ENCODE measurements around the gene PRSS27. TPM values are rescaled to one million over a fixed set of nuclear protein-coding genes. Genes with fewer than 3 reads are reported as not detected.

Gene PRSS27
- total RNA-seq, 2 donors from 2014 or later, result 0.51 TPM; not detected in 1

DNA sequence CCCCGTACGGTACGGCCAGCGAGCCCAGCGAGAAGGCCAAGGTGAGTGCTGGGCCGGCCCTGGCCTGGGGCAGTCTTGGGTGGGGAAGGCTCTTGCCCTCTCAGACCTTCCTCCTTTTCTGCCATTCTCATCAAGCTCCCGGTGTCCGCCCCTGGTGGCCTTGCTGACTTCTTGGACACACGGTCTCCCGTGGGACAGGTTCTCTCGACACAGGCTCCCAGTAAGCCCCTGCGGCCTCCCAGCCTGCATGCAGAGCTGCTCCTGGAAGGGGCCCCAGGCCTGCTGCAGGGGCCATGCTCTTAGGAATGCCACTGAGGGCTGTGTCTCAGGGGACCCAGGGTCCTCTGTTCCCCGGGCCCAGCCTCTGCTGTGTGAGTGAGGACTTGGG lies 17.6 kb downstream of the PRSS27 start:
- no peaks in the 10 kb centered on the region for H3K9me3 ChIP-seq
- no peak for DNase-seq (ENCODE audit: low spot score)
- H3K27ac ChIP-seq, result no peak overlapping the region
- H3K27me3 ChIP-seq, result no peaks in the 10 kb centered on the region
- H3K4me3 ChIP-seq, result no peak overlapping the region
- H3K36me3 ChIP-seq, result peaks cover 77% of the 10 kb centered on the region
- peaks cover 0 to 14% of the 10 kb centered on the region in 2 donors for H3K4me1 ChIP-seq
- TF ChIP-seq, protein P1, sequence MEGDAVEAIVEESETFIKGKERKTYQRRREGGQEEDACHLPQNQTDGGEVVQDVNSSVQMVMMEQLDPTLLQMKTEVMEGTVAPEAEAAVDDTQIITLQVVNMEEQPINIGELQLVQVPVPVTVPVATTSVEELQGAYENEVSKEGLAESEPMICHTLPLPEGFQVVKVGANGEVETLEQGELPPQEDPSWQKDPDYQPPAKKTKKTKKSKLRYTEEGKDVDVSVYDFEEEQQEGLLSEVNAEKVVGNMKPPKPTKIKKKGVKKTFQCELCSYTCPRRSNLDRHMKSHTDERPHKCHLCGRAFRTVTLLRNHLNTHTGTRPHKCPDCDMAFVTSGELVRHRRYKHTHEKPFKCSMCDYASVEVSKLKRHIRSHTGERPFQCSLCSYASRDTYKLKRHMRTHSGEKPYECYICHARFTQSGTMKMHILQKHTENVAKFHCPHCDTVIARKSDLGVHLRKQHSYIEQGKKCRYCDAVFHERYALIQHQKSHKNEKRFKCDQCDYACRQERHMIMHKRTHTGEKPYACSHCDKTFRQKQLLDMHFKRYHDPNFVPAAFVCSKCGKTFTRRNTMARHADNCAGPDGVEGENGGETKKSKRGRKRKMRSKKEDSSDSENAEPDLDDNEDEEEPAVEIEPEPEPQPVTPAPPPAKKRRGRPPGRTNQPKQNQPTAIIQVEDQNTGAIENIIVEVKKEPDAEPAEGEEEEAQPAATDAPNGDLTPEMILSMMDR (IDR thresholded peaks at IDR 0.05), result no peak

DNA sequence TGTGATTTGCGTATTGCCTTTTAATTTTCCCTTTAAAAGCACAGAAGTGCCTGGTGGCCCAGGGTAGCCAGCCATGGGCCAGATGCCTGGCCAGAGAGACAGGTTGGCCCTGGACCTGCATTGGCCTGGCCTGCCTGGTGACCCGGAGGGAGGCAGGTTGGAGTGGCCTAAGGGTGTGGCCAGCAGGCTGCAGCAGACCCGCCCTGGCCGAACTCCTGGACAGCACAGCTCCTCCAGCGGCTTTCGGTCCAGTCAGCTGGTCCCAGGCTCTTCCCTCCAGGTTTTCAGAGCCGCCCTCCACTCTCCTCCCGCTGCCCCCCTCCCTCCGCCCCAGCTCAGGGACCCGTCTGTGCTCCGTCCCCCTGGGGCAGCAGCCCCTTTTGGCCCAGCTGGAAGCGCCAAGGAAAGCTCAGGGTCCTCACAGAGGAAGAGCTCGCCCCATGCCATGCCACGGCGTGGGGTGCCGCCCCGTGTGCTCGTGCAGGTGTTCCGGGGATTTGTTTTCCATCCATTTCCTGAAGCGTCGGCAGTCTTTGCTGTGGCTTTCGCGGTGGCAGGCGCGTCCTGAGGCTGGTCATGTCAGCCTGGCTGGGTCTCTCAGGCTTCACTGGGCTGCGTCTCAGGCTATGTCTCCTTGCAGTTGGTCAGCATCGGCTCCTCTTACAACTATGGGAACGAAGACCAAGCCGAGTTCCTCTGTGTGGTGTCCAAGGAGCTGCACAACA lies 18.1 kb downstream of the PRSS27 start:
- peaks cover 77% of the 10 kb centered on the region for H3K36me3 ChIP-seq

DNA sequence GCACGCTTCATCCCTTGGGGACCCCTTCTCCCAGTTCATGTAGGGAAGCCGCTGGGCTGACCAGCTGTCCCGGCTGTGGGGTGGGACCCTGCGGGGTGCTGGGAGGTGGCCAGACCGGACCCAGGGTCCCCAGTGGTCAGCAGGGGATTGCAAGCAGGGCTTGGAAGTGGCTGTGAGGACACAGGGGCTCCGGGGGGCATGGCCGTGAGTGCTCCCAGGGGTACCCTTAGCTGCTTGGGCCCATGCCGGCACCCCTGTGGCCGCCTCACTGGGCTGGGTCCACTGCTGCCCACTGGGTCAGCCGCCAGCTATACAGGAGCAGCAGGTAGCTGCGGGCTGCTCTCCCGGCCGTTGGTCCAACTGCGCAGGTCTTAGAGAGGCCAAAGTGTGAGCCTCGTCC lies 18.8 kb downstream of the PRSS27 start:
- Histone ChIP-seq H3K4me3 (no peak overlapping the region), H3K27me3 (no peaks in the 10 kb centered on the region), H3K36me3 (peaks cover 80% of the 10 kb centered on the region), H3K9me3 (no peaks in the 10 kb centered on the region), H3K4me1 (peaks cover 0 to 14% of the 10 kb centered on the region in 2 donors), H3K27ac (no peak overlapping the region)
- DNase-seq (ENCODE audit: low spot score), result no peak
- TF ChIP-seq, protein P1 (IDR thresholded peaks at IDR 0.05), result no peak

More for the DNA sequence above, 18.1 kb downstream of the PRSS27 start:
- Histone ChIP-seq H3K4me3 (no peak overlapping the region), H3K4me1 (peaks cover 0 to 14% of the 10 kb centered on the region in 2 donors), H3K9me3 (no peaks in the 10 kb centered on the region), H3K27me3 (no peaks in the 10 kb centered on the region), H3K27ac (no peak overlapping the region)
- TF ChIP-seq, protein P1 (IDR thresholded peaks at IDR 0.05), result no peak
- no peak for DNase-seq (ENCODE audit: low spot score)

DNA sequence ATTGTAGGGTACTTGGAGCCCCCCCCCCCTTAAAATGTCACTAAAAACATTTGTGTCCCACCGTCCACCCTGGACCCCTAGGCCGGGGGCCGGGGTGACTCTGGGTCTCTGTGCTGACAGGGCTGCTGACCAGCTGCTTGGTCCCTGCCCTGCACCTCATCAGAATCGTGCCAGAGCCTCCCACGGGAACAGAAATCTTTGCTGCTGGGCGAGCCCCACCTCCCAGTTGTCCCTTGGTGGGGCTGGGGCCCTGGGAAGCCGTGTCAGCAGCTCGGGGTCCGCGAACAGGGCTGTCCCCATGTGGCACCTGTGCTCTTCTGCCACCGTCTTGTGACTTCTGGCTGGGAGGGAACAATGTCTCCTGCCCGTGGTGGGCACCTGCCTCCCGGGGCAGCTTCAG lies 19.2 kb downstream of the PRSS27 start:
- Histone ChIP-seq H3K27ac (no peak overlapping the region), H3K27me3 (no peaks in the 10 kb centered on the region), H3K36me3 (peaks cover 77% of the 10 kb centered on the region), H3K4me1 (peaks cover 0 to 14% of the 10 kb centered on the region in 2 donors), H3K9me3 (no peaks in the 10 kb centered on the region), H3K4me3 (no peak overlapping the region)
- DNase-seq (ENCODE audit: low spot score), result no peak
- TF ChIP-seq, protein P1 (IDR thresholded peaks at IDR 0.05), result no peak

DNA sequence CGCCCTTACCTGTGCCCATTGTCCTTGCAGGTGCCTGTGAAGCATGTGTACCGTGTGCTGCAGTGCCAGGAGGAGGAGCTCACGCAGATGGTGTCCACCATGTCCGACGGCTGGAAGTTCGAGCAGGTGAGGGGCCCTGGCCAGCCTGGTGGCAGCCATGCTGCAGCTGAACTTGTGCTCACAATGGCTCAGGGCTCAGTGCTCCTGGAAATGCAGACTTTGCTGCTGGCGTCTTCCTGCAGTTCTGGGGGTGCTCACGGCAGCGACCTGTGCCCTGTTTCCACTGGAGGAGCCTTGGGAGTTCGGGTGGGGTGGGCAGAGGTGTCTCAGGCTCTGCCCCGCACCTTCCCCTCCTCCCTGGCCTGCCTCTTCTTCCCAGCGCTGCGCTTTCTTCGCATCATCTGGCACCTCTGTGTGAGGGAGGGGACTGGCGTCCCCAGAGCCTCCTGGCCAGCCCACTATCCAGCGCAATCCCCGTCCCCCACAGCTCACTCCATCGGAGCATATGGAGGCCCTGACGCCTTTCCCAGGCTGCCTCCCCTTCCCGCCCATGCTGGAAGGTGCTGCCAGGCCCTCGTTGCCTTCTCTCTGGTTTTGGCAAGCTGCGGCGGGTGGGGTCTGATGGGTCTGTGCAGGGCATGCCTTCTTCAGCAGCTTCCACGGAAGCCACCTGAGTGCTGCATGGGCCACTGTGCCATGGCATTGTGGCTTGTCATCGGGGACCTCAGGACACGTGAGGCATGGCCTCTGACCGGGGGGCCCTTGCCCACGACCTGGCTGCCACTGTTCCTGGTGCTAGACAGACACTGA lies 20.0 kb downstream of the PRSS27 start:
- Histone ChIP-seq H3K36me3 (peaks cover 70% of the 10 kb centered on the region), H3K4me1 (peaks cover 0 to 14% of the 10 kb centered on the region in 2 donors), H3K4me3 (no peak overlapping the region), H3K9me3 (no peaks in the 10 kb centered on the region), H3K27me3 (no peaks in the 10 kb centered on the region), H3K27ac (no peak overlapping the region)
- no peak for DNase-seq (ENCODE audit: low spot score)
- TF ChIP-seq, protein P1 (IDR thresholded peaks at IDR 0.05), result no peak
